ENCODE measurements around the gene BCAS1.
A peak's percentile ranks its signal among the peaks of the same experiment; 100 is the strongest.

BCAS1 gene

DNA sequence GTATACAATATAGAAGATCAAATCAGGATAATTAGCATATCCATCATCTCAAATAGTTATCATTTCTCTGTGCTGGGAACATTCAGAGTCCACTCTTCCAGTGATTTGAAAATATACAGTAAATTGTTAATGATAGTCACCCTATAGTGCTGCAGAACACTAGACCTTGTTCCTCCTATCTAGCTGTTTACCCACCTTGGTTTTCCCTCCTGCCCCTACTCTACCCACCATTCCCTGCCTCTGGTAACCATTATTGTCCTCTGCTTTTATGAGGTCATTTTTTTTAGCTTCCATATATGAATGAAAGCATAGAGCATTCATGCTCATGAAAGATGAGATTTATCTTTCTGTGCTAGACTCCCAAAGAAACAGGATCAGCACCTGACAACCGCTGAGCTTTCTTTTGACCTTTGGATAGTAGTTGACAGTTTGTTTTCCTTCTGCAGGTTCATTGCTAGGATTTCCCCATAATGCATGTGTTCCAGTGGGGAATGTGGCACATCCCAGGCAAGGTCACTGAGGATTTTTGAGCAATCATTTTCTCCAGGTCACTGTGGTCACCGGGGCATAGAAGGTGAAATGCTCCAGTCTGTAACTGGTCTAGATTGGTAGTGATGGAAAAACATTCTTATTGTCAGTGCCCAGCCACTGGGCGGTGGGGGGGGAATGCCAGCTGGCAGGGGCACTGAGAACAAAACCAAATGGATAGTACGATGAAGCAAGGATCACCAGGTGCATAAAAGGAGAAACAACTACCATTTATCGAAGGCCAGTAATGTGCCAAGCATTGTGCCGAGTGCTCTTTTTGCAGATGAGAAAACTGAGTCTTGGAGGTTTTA is 33.6 kb upstream of the BCAS1 start:
- DNase-seq (ENCODE audit: low read depth in 1 of 2, low spot score in 1 of 2), result no peak

DNA sequence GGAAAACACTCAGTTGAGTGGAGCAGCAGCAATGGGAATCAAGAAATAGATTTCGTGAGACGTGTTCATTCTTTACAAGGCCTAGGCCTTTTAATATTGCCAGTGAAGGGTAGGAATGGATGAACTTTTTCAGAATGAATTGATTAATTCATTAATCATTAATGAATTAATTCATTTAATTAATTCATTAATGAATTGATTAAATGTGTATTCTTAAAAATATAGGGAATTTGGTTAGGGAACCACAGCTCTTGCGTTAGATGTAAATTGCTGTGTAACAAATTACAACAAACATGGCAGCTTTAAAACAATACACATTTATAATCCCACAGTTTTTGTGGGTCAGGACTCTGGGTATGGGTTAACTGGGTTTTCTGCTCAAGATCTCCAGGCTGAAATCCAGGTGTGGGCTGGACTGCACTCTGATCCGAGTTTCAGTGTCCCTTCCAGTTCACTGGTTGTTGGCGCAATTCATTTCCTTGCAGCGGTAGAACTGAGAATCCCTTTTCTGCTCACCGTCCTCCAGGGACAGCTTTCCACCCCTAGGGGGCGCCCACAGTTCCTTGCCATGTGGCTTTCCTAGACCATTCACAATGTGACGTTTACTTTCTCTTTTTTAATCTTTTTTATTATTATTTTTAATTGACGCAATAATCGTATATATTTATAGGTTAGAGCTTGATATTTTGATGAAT is 32.8 kb upstream of the BCAS1 start:
- peak; percentile 55 to 67 for DNase-seq (ENCODE audit: low read depth in 1 of 2, low spot score in 1 of 2)

DNA sequence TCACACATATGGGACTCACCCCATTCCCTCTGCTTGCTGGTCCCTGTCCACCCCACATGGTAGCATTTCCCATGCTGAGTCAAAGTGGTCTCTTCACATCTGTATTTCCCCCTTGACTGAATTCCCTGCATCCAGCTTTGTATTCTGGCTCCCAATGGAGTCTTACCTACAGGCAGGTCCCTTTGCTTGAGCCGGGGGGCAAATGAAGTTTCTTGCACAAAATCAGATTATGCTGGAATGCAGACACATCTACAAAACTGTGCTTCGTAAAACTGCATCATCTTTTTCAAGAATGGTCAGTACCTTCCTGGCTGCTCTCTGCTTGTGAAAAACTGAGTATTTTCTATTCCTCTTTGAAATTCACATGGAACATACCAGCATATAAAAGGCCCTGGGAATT is 32.1 kb upstream of the BCAS1 start:
- DNase-seq (ENCODE audit: low read depth in 1 of 2, low spot score in 1 of 2), result no peak

DNA sequence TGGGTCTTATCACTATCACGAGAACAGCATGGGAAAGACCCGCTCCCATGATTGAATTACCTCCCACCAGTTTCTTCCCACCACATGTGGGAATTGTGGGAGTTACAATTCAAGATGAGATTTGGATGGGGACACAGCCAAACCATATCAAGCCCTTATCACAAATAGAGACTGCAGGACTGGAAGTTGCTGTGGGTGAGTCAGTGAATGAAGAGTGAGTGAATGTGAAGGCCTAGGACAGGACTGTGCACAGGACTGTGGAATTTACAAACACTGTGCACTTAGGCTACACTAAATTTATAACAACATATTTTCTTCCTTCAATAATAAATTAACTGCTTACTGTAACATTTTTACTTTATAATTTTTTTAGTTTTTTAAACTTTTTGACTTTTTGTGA is 30.2 kb upstream of the BCAS1 start:
- DNase-seq (ENCODE audit: low read depth in 1 of 2, low spot score in 1 of 2), result no peak

DNA sequence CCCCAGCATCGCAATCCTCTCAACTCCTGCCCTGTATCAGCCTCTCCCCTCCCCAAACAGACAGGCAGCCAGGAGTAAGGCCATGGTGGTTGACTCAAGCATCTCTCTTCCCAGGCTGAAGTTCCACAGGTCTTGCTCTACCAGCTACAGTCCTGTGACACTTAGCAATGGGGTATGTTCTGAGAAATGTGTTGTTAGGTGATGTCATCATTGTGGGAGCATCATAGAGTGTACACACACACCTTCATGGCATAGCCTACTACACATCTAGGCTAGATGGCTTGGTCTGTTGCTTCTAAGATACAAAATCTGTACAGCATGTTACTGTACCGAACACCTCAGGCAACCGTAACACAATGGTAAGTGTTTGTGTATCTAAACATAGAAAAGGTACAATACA is 29.5 kb upstream of the BCAS1 start:
- no peak for DNase-seq (ENCODE audit: low read depth in 1 of 2, low spot score in 1 of 2)

DNA sequence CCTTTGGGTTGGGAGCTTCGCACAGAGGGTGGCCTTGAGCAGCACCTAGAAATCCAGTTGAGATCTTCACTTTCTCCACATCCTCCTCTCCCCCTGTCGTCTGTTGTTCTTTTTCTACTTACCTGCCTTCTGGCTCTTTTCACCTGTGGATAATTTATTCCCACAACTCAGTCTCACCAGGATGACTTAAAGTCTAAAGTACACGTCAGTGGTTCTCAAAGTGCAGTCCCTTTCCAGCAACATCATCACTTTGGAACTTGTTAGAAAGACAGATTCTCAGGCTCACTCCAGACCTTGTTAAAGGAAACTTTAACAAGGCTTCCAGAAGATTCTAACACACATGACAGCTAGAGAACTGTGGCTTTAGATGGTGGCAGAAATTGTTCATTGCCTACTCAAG is 27.7 kb upstream of the BCAS1 start:
- no peak for DNase-seq (ENCODE audit: low read depth in 1 of 2, low spot score in 1 of 2)

DNA sequence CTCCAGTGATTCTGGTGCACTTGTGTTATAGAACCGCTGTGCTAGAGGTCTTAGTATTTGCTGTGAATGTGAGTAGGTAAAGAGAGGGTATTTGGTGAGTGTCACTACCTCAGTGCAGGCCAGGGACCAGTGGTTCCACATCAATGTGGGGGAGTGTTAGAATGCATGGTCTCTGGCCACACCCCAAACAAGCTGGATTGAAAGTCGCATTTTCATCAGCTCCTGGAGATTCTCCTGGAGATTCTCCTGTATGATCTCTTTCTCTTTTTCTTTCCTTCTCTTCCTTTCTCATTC is 26.8 kb upstream of the BCAS1 start:
- DNase-seq (ENCODE audit: low read depth in 1 of 2, low spot score in 1 of 2), result no peak

DNA sequence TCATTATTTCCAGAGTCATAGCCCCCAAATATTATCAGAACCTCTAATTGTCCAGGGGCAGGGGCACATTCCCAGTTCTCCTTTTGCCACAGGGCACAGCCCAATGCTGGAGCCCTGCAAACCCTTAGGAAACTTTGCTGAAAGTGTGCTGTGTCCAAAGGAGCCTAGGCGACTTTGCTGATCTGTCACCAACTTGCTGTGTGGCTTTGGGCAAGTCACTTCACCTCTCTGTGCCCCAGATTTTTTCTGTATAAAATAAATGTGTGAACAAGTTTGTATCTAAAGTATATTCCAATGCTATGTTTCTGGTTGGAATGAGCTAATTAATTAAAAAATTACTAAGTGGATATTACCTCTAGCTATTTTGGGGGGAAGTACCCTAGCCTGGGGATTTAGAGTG is 25.4 kb upstream of the BCAS1 start:
- DNase-seq (ENCODE audit: low read depth in 1 of 2, low spot score in 1 of 2), result no peak

DNA sequence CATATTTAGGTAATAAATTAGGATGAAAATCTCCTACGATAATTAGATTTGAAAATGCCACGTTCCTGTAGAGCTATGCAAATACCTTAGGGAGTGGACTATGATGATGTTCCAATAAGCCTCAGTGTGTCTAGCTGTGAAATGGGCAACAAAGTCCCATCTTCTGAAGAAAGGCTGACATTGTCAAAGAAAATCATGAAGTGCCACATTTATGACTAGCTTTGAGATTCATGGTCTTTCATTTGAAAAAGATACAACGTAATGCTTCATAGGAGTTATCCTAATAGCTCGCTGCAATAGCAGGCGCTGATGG is 23.8 kb upstream of the BCAS1 start:
- no peak for DNase-seq (ENCODE audit: low read depth in 1 of 2, low spot score in 1 of 2)

DNA sequence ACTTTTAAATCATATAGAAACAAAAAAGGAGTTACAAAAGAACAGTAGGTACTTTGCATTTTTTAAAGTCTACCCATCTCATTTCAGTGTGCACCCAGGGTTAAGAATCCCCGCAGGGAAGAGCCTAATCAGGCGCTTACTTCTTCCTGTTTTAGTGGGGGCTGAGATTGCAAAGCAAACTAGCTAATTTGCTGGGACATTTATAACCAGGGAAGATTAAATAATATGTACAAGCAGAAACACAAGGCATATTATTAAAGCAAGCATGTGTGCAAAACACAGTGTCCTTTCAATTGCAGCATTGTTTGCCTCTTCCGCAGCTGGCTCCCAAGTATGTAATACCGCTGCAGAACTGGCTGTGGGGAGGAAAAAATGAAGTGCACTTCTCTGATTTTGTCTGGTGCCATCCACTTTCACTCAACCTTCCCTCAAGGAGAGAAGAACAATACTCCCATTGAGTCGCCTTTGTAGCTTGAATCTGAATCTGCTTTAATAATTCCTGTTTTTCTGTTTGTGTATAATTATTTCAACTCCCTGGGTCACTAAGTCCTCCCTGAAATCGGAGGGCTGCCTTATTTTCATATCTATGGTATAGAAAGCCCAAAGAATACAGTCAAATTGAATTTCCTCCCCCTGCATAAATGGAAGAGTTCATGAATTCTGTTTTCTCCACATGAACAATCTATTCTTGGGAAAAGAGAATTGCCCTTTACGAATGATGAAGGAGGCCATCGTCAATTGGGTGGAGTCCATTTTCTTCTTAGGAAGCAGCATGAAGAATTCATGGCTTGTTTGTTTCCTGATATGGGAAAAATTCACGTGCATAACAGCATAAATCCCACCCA is 23.3 kb upstream of the BCAS1 start:
- no peak for DNase-seq (ENCODE audit: low read depth in 1 of 2, low spot score in 1 of 2)

DNA sequence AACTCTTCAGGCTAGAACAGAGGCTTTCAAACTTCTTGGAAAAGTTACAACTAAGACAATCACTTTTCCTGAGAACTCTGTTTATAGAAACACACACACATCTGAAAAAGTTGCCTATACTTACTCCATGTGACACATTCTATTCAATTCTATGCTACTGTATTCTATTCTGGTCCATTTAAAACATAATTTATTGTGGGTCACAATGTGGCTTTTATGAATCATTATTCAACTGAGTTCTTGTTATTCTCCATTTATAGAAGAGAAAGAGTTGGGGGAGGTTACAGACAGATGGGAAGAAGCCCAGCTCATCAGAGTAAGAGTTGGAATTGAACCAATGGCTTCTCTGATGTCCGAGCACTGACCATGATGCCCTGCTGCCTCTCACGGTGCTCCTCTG is 21.6 kb upstream of the BCAS1 start:
- DNase-seq (ENCODE audit: low read depth in 1 of 2, low spot score in 1 of 2), result no peak

DNA sequence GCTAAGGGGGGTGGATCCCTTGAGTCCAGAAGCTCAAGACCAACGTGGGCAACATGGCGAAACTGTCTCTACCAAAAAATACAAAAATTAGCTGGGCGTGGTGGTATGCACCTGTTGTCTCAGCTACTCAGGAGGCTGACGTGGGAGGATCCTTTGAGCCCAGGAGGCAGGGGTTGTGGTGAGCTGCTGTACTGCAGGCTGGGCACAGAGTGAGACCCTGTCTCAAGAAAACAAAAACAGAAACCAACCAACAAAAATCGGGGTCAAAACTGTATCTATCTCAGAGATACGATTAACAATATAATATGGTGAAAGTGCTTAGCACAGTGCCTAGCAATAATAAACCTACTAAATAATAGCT is 20.7 kb upstream of the BCAS1 start:
- no peak for DNase-seq (ENCODE audit: low read depth in 1 of 2, low spot score in 1 of 2)

DNA sequence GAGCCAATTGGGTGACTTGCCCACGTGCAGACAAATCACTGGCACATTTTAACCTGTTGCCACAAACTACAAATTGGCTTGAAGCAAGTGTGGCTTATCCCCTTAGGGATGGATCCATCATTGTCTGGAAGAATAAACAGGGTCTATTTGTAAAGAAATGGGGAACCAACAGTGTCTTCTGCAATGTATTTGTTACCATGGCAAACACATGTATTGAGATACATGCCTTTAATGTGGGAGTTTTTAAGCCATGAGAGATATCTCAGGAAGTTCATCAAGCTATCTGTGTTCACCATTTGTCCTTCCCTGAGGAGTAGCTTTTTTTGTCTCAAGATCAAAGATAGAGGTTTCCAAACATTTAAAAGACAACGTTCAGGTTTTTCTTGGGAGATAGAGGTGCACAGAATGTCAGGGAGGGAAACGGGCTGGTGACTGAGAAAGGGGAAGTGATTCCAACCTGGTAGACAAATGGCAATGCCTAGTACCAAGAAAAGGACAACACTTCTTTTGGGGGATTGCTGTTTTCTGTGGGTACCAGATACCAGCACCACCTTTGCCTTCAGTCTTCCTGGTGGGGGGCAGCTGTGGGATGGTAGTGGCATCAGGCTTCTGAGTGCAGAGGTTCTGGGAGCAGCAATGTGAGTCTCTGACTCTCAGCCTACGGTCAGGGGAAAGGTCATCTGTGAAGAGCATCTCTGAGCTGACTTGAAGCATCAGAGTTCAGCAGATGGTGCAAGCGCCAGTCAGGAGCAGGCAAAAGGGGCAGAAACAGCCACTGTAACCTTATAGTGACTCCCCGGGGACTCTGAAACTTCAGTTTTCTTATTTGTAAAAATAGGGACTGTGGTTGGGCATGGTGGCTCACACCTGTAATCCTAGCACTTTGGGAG is 20.1 kb upstream of the BCAS1 start:
- no peak for DNase-seq (ENCODE audit: low read depth in 1 of 2, low spot score in 1 of 2)

DNA sequence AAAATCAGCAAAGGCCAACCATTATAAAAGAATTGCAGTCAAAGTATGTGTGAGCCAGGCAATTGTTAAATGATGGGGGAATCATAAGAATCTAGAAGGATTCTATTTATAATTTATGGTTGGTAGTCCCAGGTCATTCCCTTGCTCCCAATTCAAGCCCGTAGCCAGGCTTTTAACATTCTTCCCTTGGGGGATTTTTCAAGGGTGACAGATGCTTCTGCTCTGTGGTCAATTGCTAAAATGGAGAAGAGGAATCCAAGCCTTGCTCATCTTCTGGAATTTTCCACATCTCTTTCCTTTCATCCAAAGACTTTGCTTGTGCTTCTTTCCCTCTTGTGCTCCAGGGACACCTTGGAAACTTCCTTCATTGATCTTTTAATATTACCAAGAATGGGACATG is 18.0 kb upstream of the BCAS1 start:
- DNase-seq (ENCODE audit: low read depth in 1 of 2, low spot score in 1 of 2), result no peak

DNA sequence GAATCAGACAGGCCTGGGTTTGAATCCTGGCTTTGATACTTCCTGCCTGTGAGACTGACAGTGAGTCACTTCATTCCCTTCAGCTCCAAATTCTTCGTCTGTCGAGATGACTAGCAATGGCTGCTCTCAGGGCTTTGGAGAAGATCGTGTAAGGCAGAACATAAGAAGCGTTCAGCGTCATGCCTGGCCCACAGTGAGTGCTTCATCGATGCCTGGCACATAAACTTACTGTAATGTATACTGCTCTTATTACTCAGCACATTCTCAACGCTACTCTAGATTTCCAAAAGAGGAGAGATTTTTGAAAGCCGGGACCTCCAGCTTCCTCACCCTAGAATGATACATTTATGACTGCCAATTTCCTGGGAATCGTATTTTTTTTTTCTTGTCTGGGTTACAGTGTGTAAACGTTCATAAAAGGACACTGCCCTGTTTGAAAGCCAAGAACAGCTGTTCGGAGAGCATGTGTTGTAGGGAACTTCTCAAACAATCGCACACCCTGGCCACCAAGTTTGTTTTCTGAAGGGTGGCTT is 16.2 kb upstream of the BCAS1 start:
- no peak for DNase-seq (ENCODE audit: low read depth in 1 of 2, low spot score in 1 of 2)

DNA sequence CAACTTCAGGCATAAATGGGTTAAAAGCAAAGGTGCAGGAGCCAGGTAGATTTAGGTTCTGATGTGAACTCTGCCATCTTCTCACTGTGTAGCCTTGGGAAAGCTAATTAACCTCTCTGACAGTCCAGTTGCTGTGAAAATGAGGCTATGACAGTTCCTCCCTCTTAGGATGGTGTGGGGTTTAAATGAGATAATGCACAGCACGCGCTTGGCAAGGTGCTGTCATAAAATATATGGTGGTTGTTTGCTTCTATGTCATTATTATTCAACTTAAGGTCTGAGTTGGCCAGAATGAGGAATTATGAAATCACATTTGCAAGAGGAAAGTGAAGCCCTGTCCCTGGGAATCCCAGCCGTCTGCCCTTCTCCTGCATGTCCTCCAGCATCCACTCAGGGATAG is 15.5 kb upstream of the BCAS1 start:
- no peak for DNase-seq (ENCODE audit: low read depth in 1 of 2, low spot score in 1 of 2)

DNA sequence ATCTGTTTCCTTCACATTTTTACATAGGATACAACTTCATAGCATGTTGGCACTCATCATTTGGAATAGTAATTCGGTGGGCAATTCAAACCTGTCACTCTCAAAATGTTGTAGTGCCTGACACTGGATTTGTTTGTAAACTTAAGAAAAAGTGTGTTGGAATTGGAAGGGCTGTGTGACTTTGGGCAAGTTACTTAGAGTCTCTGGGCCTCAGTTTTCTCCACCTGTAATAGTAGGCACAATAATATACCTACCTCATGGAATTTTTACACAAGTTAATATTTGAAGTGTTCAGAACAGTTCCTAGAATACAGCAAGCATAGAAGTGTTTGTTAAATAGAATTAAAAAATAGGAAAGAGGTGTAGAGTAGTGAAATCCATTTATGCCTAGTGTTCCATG is 15.0 kb upstream of the BCAS1 start:
- no peak for DNase-seq (ENCODE audit: low read depth in 1 of 2, low spot score in 1 of 2)

DNA sequence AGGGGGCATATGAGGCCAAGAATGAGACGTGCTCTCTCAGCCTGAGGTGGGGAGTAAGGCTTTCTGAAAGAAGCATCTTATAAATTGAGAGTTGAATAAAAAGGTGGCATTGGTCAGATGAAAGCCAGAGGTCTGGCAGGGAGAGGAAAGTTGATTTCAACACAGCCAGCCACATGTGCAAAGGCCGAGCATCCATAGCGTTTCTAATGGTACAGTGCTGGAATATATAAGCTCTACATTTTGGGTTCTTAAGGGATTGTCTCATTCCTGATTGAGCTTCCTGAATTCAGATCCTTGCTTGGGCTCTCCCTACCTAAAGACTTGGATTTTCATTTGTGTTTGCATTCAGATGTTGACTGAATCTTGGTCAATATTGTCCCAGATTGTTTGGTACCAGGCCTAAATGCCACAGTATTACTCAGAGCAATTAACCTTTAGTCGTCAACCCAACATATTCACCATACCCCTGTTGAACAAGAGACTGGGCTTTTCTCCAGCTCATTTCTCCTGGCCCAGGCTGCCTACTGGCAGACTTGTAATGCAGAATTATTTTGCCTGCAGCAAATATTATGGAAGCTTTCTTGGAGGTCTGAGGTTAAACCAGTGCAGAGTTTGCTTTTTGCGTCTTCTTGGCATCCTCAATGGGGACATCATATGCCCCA is 14.5 kb upstream of the BCAS1 start:
- no peak for DNase-seq (ENCODE audit: low read depth in 1 of 2, low spot score in 1 of 2)

DNA sequence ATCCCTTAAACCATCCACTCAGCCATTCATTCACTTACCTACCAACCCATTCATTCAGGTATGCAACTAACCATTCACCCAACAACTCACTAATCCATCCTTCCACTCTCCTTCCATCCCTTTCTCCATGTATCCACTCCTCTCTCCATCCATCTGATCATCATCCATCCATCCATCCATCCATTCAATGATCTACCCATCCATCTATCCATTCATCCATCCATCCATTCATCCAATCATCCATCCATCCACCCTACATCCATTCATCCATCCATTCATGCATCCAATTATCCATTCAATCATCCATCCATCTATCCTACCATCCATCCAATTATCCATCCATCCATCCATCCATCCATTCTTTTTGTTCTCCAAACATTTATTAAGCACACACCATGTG is 13.8 kb upstream of the BCAS1 start:
- no peak for DNase-seq (ENCODE audit: low read depth in 1 of 2, low spot score in 1 of 2)

DNA sequence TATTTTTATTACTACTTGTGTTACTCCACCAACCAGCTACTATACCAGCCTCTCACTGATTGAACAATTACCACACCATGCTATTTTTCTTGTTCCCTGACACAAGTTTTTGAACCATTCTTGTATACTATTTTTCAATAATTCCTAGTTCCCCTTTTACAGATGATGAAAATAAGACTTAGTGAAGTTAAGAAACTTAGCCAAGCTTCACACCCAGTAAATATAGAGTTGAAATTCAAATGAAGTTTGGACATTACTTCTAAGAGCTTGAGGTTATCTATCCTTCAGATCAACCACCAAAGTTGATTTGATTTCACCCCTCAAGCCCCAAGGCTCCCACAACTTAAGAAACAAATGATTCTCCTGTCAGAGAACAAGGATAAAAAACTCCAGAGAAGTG is 13.1 kb upstream of the BCAS1 start:
- DNase-seq (ENCODE audit: low read depth in 1 of 2, low spot score in 1 of 2), result no peak

DNA sequence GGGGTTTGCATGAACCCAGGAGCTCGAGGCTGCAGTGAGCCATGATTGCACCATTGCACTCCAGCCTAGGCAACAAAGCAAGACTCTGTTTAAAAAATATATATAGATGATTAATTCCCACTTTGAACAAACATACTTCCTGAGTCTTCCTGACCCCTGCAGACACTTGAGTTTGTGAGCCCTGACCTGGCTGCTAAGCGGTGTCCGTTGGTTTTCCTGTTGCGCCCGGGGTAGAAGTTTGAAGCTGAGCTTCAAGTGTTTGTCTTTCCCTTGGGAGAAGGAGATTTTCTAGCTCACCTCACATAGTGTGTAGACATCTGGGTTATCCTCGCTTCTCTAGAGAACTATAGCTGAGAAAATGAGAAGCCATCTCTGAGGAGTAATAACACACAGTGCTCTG is 11.7 kb upstream of the BCAS1 start:
- DNase-seq (ENCODE audit: low read depth in 1 of 2, low spot score in 1 of 2), result no peak
